Measurements from ENCODE around the gene ABO. TPM values are rescaled to one million over a fixed set of nuclear protein-coding genes. Genes with fewer than 3 reads are reported as not detected.

Gene ABO
- total and polyA plus RNA-seq, 2 of the 8 experiments (the other 6 are each of a cell fraction or from before 2014, with no cell fraction given), result 0.03 TPM; not detected in 1

DNA sequence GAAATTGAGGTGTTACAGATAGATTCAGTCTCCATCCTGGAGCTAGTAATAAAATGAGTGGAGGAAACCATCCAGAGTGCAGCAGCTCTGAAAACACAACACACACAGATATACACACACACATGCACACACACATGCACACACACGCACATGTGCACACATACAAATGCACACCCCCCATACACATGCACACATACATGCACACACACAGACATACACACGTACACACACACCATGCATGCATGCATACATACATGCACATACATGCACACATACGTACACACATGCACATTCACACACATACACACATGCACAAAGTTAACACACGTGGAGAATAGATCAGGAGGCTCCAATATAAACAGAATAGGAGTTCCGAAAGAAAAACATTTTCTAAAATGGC, 44.9 kb downstream of the ABO start:
- DNase-seq (ENCODE audit: low read depth in 1 of 2, low spot score in 2 of 2) (peak in 1 of 2 experiments; percentile 0), FAIRE-seq (no peak)
- Histone ChIP-seq H4K8ac (ENCODE audit: extremely low read depth, insufficient read depth, low read length) (no peak overlapping the region), H3K18ac (ENCODE audit: extremely low read depth, low read length) (no peak overlapping the region), H3K4me3 (ENCODE audit: extremely low read depth in 1 of 4, insufficient read depth in 2 of 4, low read depth in 3 of 4, low read length in 4 of 4) (no peak overlapping the region), H3K27ac (ENCODE audit: low read depth, low read length) (no peak overlapping the region), H3K9me3 (ENCODE audit: insufficient read depth in 2 of 2, low read depth in 1 of 2, low read length in 1 of 2) (peaks cover 0 to 2% of the 10 kb centered on the region in 2 experiments; a peak in 1 of 4 replicates), H2AFZ (ENCODE audit: low read length) (no peak overlapping the region), H3K4me2 (ENCODE audit: insufficient read depth in 1 of 2, low read depth in 2 of 2, low read length in 2 of 2) (no peak overlapping the region), H3K4me1 (replicated peaks in 1 of 4; ENCODE audit: control insufficient read depth in 3 of 4, insufficient read depth in 4 of 4, low read length in 3 of 4) (no peaks in the 10 kb centered on the region), H3K36me3 (ENCODE audit: control insufficient read depth in 2 of 4, insufficient read depth in 4 of 4, low read length in 3 of 4) (no peaks in the 10 kb centered on the region), H4K5ac (ENCODE audit: insufficient read length, low read depth, low read length) (no peak overlapping the region), H3K79me1 (ENCODE audit: low read depth, low read length) (no peaks in the 10 kb centered on the region), H2BK15ac (ENCODE audit: low read length) (no peak overlapping the region), H3K56ac (replicated peaks; ENCODE audit: insufficient read length, low read depth, low read length) (no peak overlapping the region), H2BK20ac (ENCODE audit: low read length) (no peak overlapping the region), H2BK5ac (ENCODE audit: low read depth, low read length) (no peak overlapping the region), H3K79me2 (ENCODE audit: control insufficient read depth in 1 of 2, insufficient read depth in 2 of 2, low read length in 2 of 2) (no peaks in the 10 kb centered on the region), H3K23ac (ENCODE audit: insufficient read length) (no peak overlapping the region), H3K14ac (ENCODE audit: insufficient read length) (no peak overlapping the region), H2BK12ac (ENCODE audit: low read depth, low read length) (no peak overlapping the region), H4K20me1 (replicated peaks in 1 of 2; ENCODE audit: control insufficient read depth in 1 of 2, insufficient read depth in 2 of 2, low read length in 2 of 2) (peaks cover 0 to 1% of the 10 kb centered on the region in 2 experiments), H2BK120ac (replicated peaks; ENCODE audit: low read depth, low read length) (no peak overlapping the region), H3K4ac (replicated peaks; ENCODE audit: insufficient read length, low read depth, low read length) (no peak overlapping the region), H2AK5ac (ENCODE audit: low read depth, low read length) (no peak overlapping the region), H3K27me3 (replicated peaks in 1 of 4; ENCODE audit: control insufficient read depth in 3 of 4, extremely low read depth in 1 of 4, insufficient read depth in 3 of 4, low read length in 3 of 4) (no peaks in the 10 kb centered on the region; a peak in 1 of 7 replicates), H3K23me2 (ENCODE audit: low read depth, low read length) (no peaks in the 10 kb centered on the region; the same call in 1 of the 2 replicates), H4K91ac (replicated peaks; ENCODE audit: insufficient read length, low read length) (no peak overlapping the region), H3K9ac (replicated peaks in 1 of 4; ENCODE audit: extremely low read depth in 1 of 4, low read depth in 3 of 4, low read length in 3 of 4) (no peak overlapping the region)
- ChIA-PET POLR2A (ENCODE audit: partially characterized antibody) (no interaction called here), CTCF (ENCODE audit: partially characterized antibody) (interaction anchor here (0.6 to 1.3 kb wide), 3 partner anchors 9 to 552 kb away, joined by 3 to 4 read pairs (median 3); no protein-coding TSS in a partner anchor)
- WGBS, 2 experiments (ENCODE audit: extremely low coverage in 1 of 2, insufficient coverage in 1 of 2, insufficient read length in 1 of 2, insufficient replicate concordance in 2 of 2, low coverage in 1 of 2, low lambda C conversion rate in 2 of 2, missing lambda C conversion rate in 1 of 2), result 85% methylated on average over 5 of the region's 5 CpGs; no CpG with 5 or more reads in 1 of the 2 experiments
- TF ChIP-seq TEAD4 (IDR thresholded peaks at IDR 0.05; ENCODE audit: low read depth, low read length) (no peak), BRCA1 (IDR thresholded peaks at IDR 0.05; ENCODE audit: low read depth, low read length) (no peak), JUND (IDR thresholded peaks at IDR 0.05; ENCODE audit: low read length) (no peak), SP2 (IDR thresholded peaks at IDR 0.05; ENCODE audit: low read length) (no peak), SAP30 (IDR thresholded peaks at IDR 0.05; ENCODE audit: insufficient read depth, insufficient replicate concordance, low read length) (no peak), GABPA (IDR thresholded peaks at IDR 0.05; ENCODE audit: borderline replicate concordance, insufficient read depth, low read length) (no peak), EP300 (IDR thresholded peaks at IDR 0.05; ENCODE audit: borderline replicate concordance in 1 of 2, low read depth in 2 of 2, low read length in 2 of 2) (no peak), RBBP5 (IDR thresholded peaks at IDR 0.05; ENCODE audit: borderline replicate concordance, low read depth, low read length) (no peak), RNF2 (IDR thresholded peaks at IDR 0.05; ENCODE audit: borderline replicate concordance, low read depth, low read length, missing control alignments, poor library complexity, severe bottlenecking) (no peak), BCL11A (IDR thresholded peaks at IDR 0.05; ENCODE audit: low read depth in 2 of 2, low read length in 2 of 2) (no peak), FOSL1 (IDR thresholded peaks at IDR 0.05; ENCODE audit: insufficient read depth, low read depth, low read length) (no peak), KDM4A (IDR thresholded peaks at IDR 0.05; ENCODE audit: low read depth, low read length, severe bottlenecking) (no peak), CBX8 (IDR thresholded peaks at IDR 0.05; ENCODE audit: borderline replicate concordance, low read depth, low read length) (no peak), NRF1 (IDR thresholded peaks at IDR 0.05; ENCODE audit: low read depth, low read length) (no peak)
